HG03571 (cell line): ENCODE results near the gene UCK1.

Source experiments
- ATAC-seq: cut with Tn5 transposase; IDR thresholded peaks from one replicate; pipeline ENCODE4 v1.9.1; 2021; ENCODE audit not compliant: unreplicated experiment

Gene UCK1

DNA sequence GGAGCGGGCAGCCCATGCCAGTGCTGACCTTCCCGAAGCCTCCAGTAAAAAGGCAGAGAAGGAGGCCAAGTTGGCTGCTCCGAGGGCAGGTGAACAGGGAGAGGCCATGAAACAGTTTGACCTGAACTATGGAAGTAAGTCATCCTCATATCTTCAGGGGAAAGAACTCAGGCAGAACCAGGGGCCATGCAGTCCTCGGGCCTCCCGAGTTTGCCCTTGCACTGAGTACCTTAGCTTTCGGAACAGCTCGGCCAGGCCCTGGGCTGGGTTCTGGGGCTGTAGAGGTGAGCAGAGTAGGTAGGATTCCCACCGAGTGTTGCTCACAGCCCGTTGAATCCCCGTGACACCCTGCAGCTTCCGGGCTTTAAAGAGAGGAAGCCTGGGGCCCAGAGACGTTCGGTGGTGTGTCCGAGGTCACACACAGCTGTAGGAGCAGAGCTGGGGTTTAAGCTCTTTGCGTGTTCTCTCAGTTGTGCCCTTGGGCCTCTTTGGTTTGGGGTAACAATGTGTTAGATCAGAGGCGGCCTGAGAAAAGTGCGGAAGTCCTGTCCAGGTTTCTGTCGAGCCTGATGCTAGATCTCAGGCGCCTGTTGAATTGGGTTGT is 53.1 kb downstream of the UCK1 start:
- no peak for ATAC-seq

DNA sequence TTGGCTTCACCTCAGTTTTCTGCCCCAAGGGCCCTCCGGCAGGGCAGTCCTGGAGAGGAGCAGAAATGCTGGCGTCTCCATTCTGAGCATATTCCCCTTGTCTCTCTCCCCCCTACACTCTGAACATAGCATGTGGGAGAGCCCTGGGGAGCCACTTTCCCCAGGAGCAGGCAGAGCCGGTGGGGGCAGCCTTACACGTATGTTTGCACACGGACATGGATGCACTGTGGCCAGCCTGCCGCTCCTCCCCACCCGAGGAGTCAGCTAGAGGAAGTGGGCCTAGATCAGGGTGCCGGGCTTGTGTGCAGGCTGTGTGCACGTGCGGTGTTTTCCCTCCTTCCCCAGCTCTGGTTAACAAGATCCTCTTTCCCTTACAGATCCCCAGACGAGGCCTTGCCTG is 53.7 kb downstream of the UCK1 start:
- ATAC-seq = no peak

DNA sequence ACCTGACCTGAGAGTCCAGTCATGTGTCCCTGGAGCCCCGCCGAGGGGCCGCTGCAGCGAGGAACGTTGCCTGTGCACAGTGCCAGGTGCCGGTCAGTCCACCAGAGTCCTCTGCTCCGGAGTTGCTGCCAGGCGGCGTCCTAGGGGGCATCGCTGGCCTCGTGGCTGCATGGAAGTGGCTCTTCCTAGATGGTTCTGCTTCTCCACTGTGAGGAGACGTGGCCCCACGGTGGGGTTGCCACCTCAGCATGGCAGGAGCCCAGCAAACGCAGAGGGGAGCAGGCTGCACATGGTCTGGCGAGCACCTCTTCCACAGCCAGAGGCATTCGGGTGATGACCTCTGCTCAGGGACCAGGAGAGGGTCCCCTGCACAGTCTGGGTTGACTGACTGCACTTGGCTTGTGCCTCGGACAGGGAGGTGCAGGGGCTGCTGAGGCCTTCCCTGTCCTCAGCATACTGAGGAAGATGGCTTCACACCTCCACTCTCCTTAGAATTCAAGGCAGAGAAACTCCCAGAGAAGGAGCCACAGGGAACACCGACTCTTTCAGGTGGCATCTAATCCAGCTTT is 54.2 kb downstream of the UCK1 start:
- ATAC-seq = no peak

DNA sequence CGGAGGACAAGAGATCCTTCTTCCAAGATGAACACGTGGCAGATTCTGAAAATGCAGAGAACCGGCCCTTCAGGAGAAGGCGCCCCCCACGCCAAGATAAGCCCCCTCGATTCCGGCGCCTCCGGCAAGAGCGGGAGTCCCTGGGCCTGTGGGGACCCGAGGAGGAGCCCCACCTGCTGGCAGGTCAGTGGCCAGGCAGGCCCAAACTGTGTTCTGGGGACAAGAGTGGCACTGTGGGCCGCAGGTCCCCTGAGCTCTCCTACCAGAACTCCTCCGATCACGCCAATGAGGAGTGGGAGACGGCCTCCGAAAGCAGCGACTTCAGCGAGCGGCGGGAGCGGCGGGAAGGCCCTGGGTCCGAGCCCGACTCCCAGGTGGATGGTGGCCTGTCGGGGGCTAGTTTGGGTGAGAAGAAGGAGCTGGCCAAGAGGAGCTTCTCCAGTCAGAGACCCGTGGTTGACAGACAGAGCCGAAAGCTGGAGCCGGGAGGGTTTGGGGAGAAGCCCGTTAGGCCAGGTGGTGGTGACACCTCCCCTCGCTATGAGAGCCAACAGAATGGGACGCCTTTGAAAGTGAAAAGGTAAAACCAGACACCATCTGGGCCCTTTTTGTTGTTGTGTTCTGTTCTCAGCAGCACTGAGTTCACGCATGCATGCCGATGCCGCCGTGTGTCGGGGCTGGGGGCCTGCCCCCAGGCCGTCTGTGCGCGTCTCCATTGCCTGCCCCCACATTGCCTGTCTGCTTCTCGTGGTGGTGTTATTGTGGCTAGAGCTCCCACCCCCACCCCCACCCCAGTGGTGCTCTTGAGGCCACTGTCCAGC is 54.9 kb downstream of the UCK1 start:
- ATAC-seq = no peak

DNA sequence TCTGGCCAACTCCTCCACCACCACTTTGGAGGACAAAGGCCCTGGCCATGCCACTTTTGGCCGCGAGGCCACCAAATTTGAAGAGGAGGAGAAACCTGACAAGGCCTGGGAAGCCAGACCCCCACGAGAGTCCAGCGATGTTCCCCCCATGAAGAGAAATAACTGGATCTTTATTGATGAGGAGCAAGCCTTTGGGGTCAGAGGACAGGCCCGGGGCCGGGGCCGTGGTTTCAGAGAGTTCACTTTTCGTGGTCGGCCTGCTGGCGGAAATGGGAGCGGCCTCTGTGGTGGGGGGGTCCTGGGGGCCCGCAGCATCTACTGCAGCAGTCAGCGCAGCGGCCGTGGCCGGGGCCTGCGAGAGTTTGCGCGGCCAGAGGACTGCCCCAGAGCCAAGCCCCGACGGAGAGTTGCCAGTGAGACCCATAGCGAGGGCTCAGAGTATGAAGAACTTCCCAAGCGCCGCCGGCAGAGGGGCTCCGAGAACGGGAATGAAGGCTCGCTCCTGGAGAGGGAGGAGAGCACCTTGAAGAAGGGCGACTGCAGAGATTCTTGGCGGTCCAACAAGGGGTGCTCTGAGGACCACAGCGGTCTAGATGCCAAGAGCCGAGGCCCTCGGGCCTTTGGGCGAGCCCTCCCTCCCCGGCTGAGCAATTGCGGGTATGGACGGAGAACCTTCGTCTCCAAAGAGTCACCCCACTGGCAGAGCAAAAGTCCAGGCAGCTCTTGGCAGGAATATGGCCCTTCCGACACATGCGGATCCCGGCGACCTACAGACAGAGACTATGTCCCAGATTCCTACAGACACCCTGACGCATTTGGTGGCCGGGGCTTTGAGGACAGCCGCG is 55.7 kb downstream of the UCK1 start:
- ATAC-seq = no peak

DNA sequence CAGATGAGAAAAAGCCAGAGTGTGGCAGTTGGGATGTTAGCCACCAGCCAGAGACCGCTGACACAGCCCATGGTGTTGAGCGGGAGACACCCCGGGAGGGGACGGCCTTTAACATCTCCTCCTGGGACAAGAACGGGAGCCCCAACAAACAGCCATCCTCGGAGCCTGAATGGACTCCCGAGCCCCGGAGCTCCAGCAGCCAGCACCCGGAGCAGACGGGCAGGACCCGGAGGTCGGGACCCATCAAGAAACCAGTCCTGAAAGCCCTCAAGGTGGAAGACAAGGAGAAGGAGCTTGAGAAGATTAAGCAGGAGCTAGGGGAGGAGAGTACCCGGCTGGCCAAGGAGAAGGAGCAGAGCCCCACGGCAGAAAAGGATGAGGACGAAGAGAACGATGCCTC is 56.4 kb downstream of the UCK1 start:
- no peak for ATAC-seq

DNA sequence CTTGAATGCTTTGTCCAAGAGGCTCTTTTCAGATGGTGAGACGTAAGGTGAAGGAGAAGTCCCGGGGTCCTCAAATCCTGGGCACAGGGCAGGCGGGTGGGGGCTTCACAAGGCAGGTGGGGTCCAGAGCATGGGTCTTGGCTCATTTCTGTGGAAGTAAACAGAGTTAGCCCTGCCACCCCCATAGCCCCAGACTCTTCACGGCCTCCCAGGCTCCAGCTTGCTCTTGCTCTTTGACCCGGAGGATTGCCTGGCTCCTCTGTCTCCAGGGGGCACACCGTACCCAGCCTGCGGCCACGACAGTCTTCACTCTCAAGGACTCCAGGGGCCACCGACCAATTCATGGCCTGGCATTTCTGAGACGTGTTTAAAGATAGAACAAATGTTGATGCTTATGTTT is 57.2 kb downstream of the UCK1 start:
- ATAC-seq = no peak
